ENCODE results near the gene IFT22. TPM values are rescaled to one million over a fixed set of nuclear protein-coding genes. Genes with fewer than 3 reads are reported as not detected.
"Not testable (repeated sequence)": the region's sequence is repeated elsewhere in the genome, so short reads cannot be mapped to it uniquely, and the experiment has no call there.

IFT22 gene
- total and polyA plus RNA-seq, 5 donors = 22.0 to 35.0 (median 27.4) TPM

DNA sequence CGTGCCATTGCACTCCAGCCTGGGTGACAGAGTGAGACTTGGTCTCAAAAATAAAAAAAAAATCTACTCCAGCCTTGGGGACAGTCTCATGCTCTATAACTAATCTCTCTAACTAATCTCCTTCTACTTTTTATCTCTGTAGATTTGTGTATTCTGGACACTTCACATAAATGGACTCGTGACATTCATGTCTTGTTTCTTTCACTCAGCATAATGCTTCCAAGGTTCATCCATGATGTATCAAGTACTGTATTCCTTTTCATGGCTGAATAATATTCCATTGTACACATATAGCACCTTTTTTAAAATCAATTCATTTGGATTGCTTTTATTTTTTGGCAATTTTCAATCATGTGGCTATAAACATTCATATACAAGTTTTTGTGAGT lies 31.3 kb upstream of the IFT22 start:
- ATAC-seq = no peak
- Histone ChIP-seq H3K4me1 (ENCODE audit: control insufficient read depth, insufficient read depth, low read length) (no peaks in the 10 kb centered on the region), H3K27me3 (ENCODE audit: control insufficient read depth, insufficient read depth) (no peaks in the 10 kb centered on the region), H3K9me3 (ENCODE audit: control insufficient read depth, low read length) (no peaks in the 10 kb centered on the region), H3K4me3 (ENCODE audit: low read length) (no peak overlapping the region), H3K27ac (ENCODE audit: low read length) (no peak overlapping the region)
- DNase-seq = no peak
- intact Hi-C loops (cut with DNase I) = no loop called here
- 77% methylated on average over 2 of the region's 2 CpGs for WGBS

DNA sequence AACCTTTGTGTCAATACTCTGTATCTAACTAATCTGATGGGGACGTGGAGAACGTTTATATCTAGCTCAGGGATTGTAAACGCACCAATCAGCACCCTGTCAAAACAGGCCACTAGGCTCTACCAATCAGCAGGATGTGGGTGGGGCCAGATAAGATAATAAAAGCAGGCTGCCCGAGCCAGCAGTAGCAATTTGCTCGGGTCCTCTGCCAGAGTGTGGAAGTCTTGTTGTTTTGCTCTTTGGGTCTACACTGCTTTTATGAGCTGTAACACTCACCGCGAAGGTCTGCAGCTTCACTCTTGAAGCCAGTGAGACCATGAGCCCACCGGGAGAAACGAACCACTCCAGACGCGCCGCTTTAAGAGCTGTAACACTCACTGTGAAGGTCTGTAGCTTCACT lies 27.7 kb upstream of the IFT22 start:
- not testable (repeated sequence) for H3K27me3 ChIP-seq (ENCODE audit: control insufficient read depth, insufficient read depth)

DNA sequence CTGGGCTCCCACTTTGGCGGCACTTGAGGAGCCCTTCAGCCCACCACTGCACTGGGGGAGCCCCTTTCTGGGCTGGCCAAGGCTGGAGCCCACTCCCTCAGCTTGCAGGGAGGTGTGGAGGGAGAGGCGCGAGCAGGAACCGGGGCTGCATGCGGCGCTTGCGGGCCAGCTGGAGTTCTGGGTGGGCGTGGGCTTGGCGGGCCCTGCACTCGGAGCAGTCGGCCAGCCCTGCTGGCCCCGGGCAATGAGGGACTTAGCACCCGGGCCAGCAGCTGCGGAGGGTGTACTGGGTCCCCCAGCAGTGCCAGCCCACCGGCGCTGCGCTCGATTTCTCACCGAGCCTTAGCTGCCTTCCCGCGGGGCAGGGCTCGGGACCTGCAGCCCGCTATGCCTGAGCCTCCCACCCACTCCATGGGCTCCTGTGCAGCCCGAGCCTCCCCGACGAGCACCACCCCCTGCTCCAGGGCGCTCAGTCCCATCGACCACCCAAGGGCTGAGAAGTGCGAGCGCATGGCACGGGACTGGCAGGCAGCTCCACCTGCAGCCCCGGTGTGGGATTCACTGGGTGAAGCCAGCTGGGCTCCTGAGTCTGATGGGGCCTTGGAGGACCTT lies 26.9 kb upstream of the IFT22 start:
- 92% methylated on average over 24 of the region's 32 CpGs for WGBS
- H3K4me1 ChIP-seq (ENCODE audit: control insufficient read depth, insufficient read depth, low read length); H3K27me3 ChIP-seq (ENCODE audit: control insufficient read depth, insufficient read depth); H3K27ac ChIP-seq (ENCODE audit: low read length); H3K4me3 ChIP-seq (ENCODE audit: low read length); DNase-seq; ATAC-seq; intact Hi-C loops (cut with DNase I); H3K9me3 ChIP-seq (ENCODE audit: control insufficient read depth, low read length): not testable (repeated sequence)

More for the DNA sequence above, 27.7 kb upstream of the IFT22 start:
- DNase-seq; H3K9me3 ChIP-seq (ENCODE audit: control insufficient read depth, low read length); ATAC-seq; H3K4me3 ChIP-seq (ENCODE audit: low read length); H3K27ac ChIP-seq (ENCODE audit: low read length); intact Hi-C loops (cut with DNase I); H3K4me1 ChIP-seq (ENCODE audit: control insufficient read depth, insufficient read depth, low read length): not testable (repeated sequence)
- 66% methylated on average over 12 of the region's 12 CpGs for WGBS

DNA sequence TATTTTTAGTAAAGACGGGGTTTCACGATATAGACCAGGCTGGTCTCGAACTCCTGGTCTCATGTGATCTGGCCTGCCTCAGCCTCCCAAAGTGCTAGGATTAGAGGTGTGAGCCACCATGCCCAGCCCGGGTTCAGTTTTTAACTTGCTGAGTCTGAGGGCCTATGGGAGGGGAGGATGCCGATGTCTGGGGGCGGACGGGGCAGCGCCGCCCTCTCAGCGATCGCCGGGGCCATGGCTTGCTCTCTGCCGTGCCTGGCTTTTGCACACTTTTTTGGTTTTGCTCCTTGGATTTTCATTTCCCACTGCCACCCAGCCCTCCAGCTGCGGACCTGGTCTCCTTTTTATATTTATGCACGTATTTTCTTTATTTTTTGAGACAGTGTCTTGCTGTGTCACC lies 25.9 kb upstream of the IFT22 start:
- intact Hi-C loops (cut with DNase I) = no loop called here
- DNase-seq = no peak
- H3K9me3 ChIP-seq (ENCODE audit: control insufficient read depth, low read length) = no peaks in the 10 kb centered on the region
- H3K27me3 ChIP-seq (ENCODE audit: control insufficient read depth, insufficient read depth) = no peaks in the 10 kb centered on the region
- 93% methylated on average over 15 of the region's 15 CpGs for whole genome bisulfite sequencing
- H3K4me3 ChIP-seq (ENCODE audit: low read length) = no peak overlapping the region
- ATAC-seq = no peak
- H3K4me1 ChIP-seq (ENCODE audit: control insufficient read depth, insufficient read depth, low read length) = no peaks in the 10 kb centered on the region
- no peak overlapping the region for H3K27ac ChIP-seq (ENCODE audit: low read length)

DNA sequence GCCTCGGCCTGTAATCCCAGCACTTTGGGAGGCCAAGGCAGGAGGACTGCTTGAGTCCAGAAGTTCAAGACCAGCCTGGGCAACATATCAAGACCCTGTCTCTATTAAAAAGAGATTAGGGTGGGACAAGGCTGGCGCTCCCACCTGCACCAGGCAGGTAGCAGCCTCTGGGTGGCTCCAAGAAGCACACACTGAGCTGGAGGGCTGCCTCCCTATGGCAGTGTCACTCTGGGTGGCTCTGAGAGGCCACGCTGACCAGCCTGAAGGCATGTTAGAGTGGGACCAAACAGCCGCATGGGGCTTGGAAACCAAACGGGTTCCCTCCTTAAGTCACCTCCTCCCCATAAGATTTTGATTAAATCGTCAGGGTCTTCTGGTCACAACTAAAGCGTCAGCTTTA lies 21.3 kb upstream of the IFT22 start:
- H3K9me3 ChIP-seq (ENCODE audit: control insufficient read depth, low read length) = no peaks in the 10 kb centered on the region
- no peak for DNase-seq
- H3K27ac ChIP-seq (ENCODE audit: low read length) = no peak overlapping the region
- intact Hi-C loops (cut with DNase I) = no loop called here
- 74% methylated on average over 7 of the region's 7 CpGs for WGBS
- H3K4me1 ChIP-seq (ENCODE audit: control insufficient read depth, insufficient read depth, low read length) = no peaks in the 10 kb centered on the region
- no peaks in the 10 kb centered on the region for H3K27me3 ChIP-seq (ENCODE audit: control insufficient read depth, insufficient read depth)
- no peak for ATAC-seq
- no peak overlapping the region for H3K4me3 ChIP-seq (ENCODE audit: low read length)

DNA sequence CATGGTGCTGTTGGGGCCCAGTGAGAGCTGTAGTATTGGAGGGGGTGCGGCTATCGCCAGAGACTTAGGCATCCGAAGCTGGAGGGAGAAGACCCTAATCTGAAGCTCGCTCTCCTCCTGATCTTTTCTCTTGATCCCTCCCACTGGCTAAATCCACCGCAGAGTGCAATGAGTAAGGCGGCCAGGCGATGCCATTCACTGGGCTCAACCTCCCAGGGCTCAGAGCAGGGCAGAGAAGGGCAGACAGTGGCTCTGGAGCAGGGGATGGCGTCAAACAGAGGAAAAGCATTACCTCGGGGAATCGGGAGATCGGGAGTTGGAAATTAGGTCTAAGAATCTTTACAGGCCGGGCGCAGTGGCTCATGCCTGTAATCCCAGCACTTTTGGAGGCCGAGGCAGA lies 18.8 kb upstream of the IFT22 start:
- H3K27ac ChIP-seq (ENCODE audit: low read length) = no peak overlapping the region
- no peaks in the 10 kb centered on the region for H3K4me1 ChIP-seq (ENCODE audit: control insufficient read depth, insufficient read depth, low read length)
- no peak overlapping the region for H3K4me3 ChIP-seq (ENCODE audit: low read length)
- intact Hi-C loops (cut with DNase I) = no loop called here
- DNase-seq = no peak
- no peaks in the 10 kb centered on the region for H3K9me3 ChIP-seq (ENCODE audit: control insufficient read depth, low read length)
- 87% methylated on average over 14 of the region's 14 CpGs for WGBS
- no peak for ATAC-seq
- H3K27me3 ChIP-seq (ENCODE audit: control insufficient read depth, insufficient read depth) = no peaks in the 10 kb centered on the region

DNA sequence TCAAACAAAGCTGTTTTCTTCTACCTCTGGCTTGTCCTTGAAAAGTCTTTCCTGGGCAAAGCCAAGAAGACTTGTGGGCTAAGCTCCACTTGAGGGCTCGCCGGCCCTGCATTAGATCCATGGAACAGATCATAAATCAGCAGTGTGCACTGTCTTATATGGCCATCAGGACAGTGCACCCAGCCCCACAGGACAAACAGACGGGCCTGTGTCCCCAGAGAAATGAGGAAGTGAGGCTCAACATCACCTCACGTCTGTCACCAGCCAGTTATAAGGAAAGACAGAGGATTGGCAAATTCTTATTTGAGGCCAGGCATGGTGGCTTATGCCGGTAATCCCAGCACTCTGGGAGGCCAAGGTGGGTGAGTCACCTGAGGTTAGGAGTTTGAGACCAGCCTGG lies 12.3 kb upstream of the IFT22 start:
- intact Hi-C loops (cut with DNase I) = no loop called here
- Histone ChIP-seq H3K4me1 (ENCODE audit: control insufficient read depth, insufficient read depth, low read length) (peaks cover 1% of the 10 kb centered on the region), H3K9me3 (ENCODE audit: control insufficient read depth, low read length) (no peaks in the 10 kb centered on the region), H3K27me3 (ENCODE audit: control insufficient read depth, insufficient read depth) (no peaks in the 10 kb centered on the region), H3K4me3 (ENCODE audit: low read length) (no peak overlapping the region), H3K27ac (ENCODE audit: low read length) (no peak overlapping the region)
- WGBS = 83% methylated on average over 5 of the region's 5 CpGs
- ATAC-seq = no peak
- DNase-seq = no peak

DNA sequence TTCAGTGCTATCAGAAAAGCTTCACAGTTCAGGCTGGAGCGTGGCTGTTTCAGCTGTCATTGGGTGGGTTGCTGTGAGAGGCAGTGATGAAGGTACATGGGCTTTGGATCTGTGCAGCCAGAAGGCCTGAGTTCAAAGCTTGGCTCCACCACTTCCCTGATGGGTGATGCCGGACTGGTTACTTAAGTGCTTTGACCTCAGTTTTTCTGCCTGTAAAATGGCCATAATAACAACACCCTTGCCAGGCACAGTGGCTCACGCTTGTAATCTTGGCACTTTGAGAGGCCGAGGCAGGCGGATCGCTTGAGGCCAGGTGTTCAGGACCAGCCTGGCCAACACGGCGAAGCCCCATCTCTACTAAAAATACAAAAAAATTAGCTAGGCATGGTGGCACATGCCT lies 10.4 kb upstream of the IFT22 start:
- H3K4me1 ChIP-seq (ENCODE audit: control insufficient read depth, insufficient read depth, low read length) = peaks cover 1% of the 10 kb centered on the region
- ATAC-seq (no peak), DNase-seq (no peak)
- no peak overlapping the region for H3K4me3 ChIP-seq (ENCODE audit: low read length)
- intact Hi-C loops (cut with DNase I) = no loop called here
- H3K27ac ChIP-seq (ENCODE audit: low read length) = no peak overlapping the region
- H3K9me3 ChIP-seq (ENCODE audit: control insufficient read depth, low read length) = no peaks in the 10 kb centered on the region
- no peaks in the 10 kb centered on the region for H3K27me3 ChIP-seq (ENCODE audit: control insufficient read depth, insufficient read depth)
- 95% methylated on average over 8 of the region's 8 CpGs for WGBS

DNA sequence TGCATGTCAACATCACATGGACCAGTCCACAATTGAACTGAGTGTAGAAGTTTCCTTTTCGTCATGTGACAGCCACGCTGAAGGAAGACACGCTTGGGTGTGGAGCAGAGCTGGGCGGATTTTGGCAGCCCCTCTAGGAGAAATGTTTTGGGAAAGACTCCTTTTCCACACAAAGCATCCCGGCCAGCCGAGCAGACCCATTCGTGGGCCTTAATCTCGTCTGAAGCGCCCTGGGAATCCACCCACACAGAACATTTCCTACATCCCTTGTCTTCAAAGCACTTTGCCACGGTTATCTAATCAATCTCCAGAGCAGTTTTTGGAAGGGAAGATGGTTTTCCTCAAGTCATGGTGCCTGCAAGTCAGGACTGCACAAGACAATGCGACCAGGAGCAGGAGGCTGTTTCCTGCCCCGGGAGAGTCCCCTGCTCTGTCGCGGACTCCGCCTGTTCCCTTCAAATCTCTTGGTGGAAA lies 8.4 kb upstream of the IFT22 start:
- intact Hi-C loops (cut with DNase I) = no loop called here
- DNase-seq (peak; percentile 60 to 76 (median 65)), ATAC-seq (peak; percentile 88 to 95)
- no peaks in the 10 kb centered on the region for H3K9me3 ChIP-seq (ENCODE audit: control insufficient read depth, low read length)
- H3K4me3 ChIP-seq (ENCODE audit: low read length) = no peak overlapping the region
- no peak overlapping the region for H3K27ac ChIP-seq (ENCODE audit: low read length)
- 25% methylated on average over 15 of the region's 15 CpGs for WGBS
- no peaks in the 10 kb centered on the region for H3K27me3 ChIP-seq (ENCODE audit: control insufficient read depth, insufficient read depth)
- H3K4me1 ChIP-seq (ENCODE audit: control insufficient read depth, insufficient read depth, low read length) = peaks cover 1% of the 10 kb centered on the region

DNA sequence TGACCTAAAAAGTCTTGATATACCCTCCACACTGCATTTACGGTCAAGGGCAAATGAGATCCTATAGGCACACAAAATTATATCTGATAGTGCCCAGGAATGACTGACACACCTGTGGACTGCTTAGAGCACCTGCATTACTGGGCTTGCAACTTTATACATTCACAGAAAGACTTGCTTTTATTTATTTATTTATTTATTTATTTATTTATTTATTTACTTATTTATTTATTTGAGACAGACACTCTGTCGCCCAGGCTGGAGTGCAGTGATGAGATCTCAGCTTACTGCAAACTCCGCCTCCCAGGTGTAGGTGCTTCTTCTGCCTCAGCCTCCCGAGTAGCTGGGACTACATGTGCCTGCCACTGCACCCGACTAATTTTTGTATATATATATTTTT lies 6.5 kb upstream of the IFT22 start:
- intact Hi-C loops (cut with DNase I) = no loop called here
- no peaks in the 10 kb centered on the region for H3K27me3 ChIP-seq (ENCODE audit: control insufficient read depth, insufficient read depth)
- DNase-seq (no peak), ATAC-seq (no peak)
- H3K27ac ChIP-seq (ENCODE audit: low read length) = no peak overlapping the region
- no peaks in the 10 kb centered on the region for H3K9me3 ChIP-seq (ENCODE audit: control insufficient read depth, low read length)
- 94% methylated on average over 5 of the region's 5 CpGs for WGBS
- no peak overlapping the region for H3K4me3 ChIP-seq (ENCODE audit: low read length)
- peaks cover 1% of the 10 kb centered on the region for H3K4me1 ChIP-seq (ENCODE audit: control insufficient read depth, insufficient read depth, low read length)

DNA sequence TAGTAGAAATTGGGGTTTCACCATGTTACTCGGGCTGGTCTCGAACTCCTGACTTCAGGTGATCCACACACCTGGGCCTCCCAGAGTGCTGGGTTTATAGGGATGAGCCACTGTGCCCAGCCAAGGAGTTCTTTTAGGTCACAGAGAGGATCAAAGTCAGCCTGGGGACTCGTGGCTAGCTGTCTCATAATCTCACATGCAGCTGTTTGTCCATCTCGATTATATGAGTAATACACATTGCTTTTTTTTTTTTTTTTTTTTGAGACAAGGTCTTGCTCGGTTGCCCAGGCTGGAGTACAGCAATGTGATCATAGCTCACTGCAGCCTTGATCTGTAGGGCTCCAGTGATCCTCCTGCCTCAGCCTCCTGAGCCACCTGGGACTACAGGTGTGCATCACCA lies 2.2 kb downstream of the IFT22 start:
- intact Hi-C loops (cut with DNase I) = no loop called here
- DNase-seq (no peak), ATAC-seq (no peak)
- Histone ChIP-seq H3K27ac (ENCODE audit: low read length) (no peak overlapping the region), H3K4me3 (ENCODE audit: low read length) (no peak overlapping the region), H3K4me1 (ENCODE audit: control insufficient read depth, insufficient read depth, low read length) (no peaks in the 10 kb centered on the region), H3K9me3 (ENCODE audit: control insufficient read depth, low read length) (no peaks in the 10 kb centered on the region), H3K27me3 (ENCODE audit: control insufficient read depth, insufficient read depth) (no peaks in the 10 kb centered on the region)
- WGBS = 73% methylated on average over 5 of the region's 5 CpGs

DNA sequence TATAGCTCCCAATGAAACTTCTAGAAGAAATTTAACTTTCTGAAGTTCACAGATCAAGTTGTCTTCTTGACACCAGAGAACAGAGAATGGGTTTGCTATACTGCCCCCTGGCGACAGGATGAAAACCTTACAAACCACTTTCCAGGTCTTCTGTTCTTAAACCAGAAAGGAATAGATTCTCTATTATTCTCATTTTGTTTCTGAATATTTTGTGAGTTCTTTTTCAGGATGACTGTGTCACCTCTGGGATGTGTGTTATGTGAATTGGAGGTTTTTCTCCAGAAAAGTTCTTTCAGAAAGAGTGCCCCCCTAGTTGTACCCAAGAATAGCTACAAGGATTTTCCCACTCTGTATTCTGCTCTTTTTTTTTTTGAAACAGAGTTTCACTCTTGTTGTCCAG lies 6.3 kb downstream of the IFT22 start:
- ATAC-seq (no peak), DNase-seq (no peak)
- intact Hi-C loops (cut with DNase I) = no loop called here
- Histone ChIP-seq H3K4me3 (ENCODE audit: low read length) (no peak overlapping the region), H3K4me1 (ENCODE audit: control insufficient read depth, insufficient read depth, low read length) (no peaks in the 10 kb centered on the region), H3K27me3 (ENCODE audit: control insufficient read depth, insufficient read depth) (no peaks in the 10 kb centered on the region), H3K9me3 (ENCODE audit: control insufficient read depth, low read length) (peaks cover under 1% of the 10 kb centered on the region), H3K27ac (ENCODE audit: low read length) (no peak overlapping the region)
- 3% methylated on average over 1 of the region's 1 CpG for WGBS
